Skeletal muscle tissue (tissue), 4 donors: ENCODE measurements around the gene KRT36. TPM values are rescaled to one million over a fixed set of nuclear protein-coding genes. Genes with fewer than 3 reads are reported as not detected.

Source experiments
- H3K27ac ChIP-seq: one replicate; pipeline ENCODE4 v1.7.0; 2013; ENCODE audit warnings: mild to moderate bottlenecking, low read depth, low read length, inconsistent platforms
- H3K27me3 ChIP-seq, 3 donors: one replicate each; pipeline ENCODE4 v1.7.0; 2013; ENCODE audit warnings: low read length in 3 of 3; ENCODE audit not compliant: control insufficient read depth in 3 of 3, insufficient read depth in 3 of 3
- H3K36me3 ChIP-seq, 3 donors: one replicate each; pipeline ENCODE4 v1.7.0; 2013; ENCODE audit warnings: low read length in 3 of 3; ENCODE audit not compliant: control insufficient read depth in 3 of 3, insufficient read depth in 3 of 3
- H3K4me1 ChIP-seq, 3 donors: one replicate each; pipeline ENCODE4 v1.7.0; 2013; ENCODE audit warnings: low read length in 3 of 3, mild to moderate bottlenecking in 3 of 3; ENCODE audit not compliant: control insufficient read depth in 3 of 3, insufficient read depth in 3 of 3
- H3K4me3 ChIP-seq, 3 donors: one replicate each; pipeline ENCODE4 v1.7.0; 2013; ENCODE audit warnings: low read length in 3 of 3
- H3K9ac ChIP-seq, 3 donors: one replicate each; pipeline ENCODE4 v1.7.0; 2013; ENCODE audit warnings: low read length in 3 of 3, mild to moderate bottlenecking in 3 of 3, moderate library complexity in 2 of 3, low read depth in 1 of 3
- H3K9me3 ChIP-seq, 3 donors: one replicate each; pipeline ENCODE4 v1.7.0; 2013; ENCODE audit warnings: low read length in 3 of 3; ENCODE audit not compliant: control insufficient read depth in 3 of 3
- total RNA-seq: library from RNA; depleted of rRNA; stranded (reverse); fragments of >200 nt; gene quantifications from one replicate; pipeline ENCODE4 v1.2.3, GENCODE V29; 2014
- donor health status: Osteomylitis.

Gene KRT36
- not detected for total RNA-seq

GRCh38 chr17:41489531-41489930 lies at the start of gene KRT36:
Gene KRT36, minus strand, starts transcription at chr17:41489910. Its CDS starts 46 bp downstream, at chr17:41489864.
- Histone ChIP-seq H3K27ac (no peak within 1 kb of the TSS), H3K4me1 (peaks cover 6 to 13% (median 10%) of the 10 kb centered on the region in 3 donors), H3K9ac (no peak within 1 kb of the TSS), H3K27me3 (peaks cover 0 to 15% (median 4%) of the 10 kb centered on the region in 3 donors), H3K36me3 (no peaks in the 10 kb centered on the region), H3K9me3 (no peaks in the 10 kb centered on the region), H3K4me3 (no peak within 1 kb of the TSS)

GRCh38 chr17:41539071-41539492 lies 49.4 kb upstream of the KRT36 start:
- H3K9ac ChIP-seq = no peak overlapping the region
- H3K27ac ChIP-seq = no peak overlapping the region
- H3K4me1 ChIP-seq = no peaks in the 10 kb centered on the region
- H3K36me3 ChIP-seq = no peaks in the 10 kb centered on the region
- H3K27me3 ChIP-seq = peaks cover 0 to 29% (median 27%) of the 10 kb centered on the region in 3 donors
- H3K9me3 ChIP-seq = no peaks in the 10 kb centered on the region
- H3K4me3 ChIP-seq = no peak overlapping the region

GRCh38 chr17:41538565-41538991 lies 48.9 kb upstream of the KRT36 start:
- no peak overlapping the region for H3K9ac ChIP-seq

GRCh38 chr17:41537990-41538389 lies 48.3 kb upstream of the KRT36 start:
- no peaks in the 10 kb centered on the region for H3K36me3 ChIP-seq
- no peak overlapping the region for H3K4me3 ChIP-seq
- no peak overlapping the region for H3K9ac ChIP-seq
- H3K27me3 ChIP-seq = peaks cover 0 to 30% (median 29%) of the 10 kb centered on the region in 3 donors
- H3K27ac ChIP-seq = no peak overlapping the region
- H3K4me1 ChIP-seq = no peaks in the 10 kb centered on the region
- no peaks in the 10 kb centered on the region for H3K9me3 ChIP-seq

More at GRCh38 chr17:41538565-41538991, 48.9 kb upstream of the KRT36 start:
- Histone ChIP-seq H3K27me3 (peaks cover 0 to 29% (median 27%) of the 10 kb centered on the region in 3 donors), H3K4me3 (no peak overlapping the region), H3K9me3 (no peaks in the 10 kb centered on the region), H3K4me1 (no peaks in the 10 kb centered on the region), H3K27ac (no peak overlapping the region), H3K36me3 (no peaks in the 10 kb centered on the region)

- Histone ChIP-seq H3K9ac (no peak overlapping the region), H3K27me3 (peaks cover 0 to 30% (median 29%) of the 10 kb centered on the region in 3 donors), H3K36me3 (no peaks in the 10 kb centered on the region), H3K4me3 (no peak overlapping the region), H3K27ac (no peak overlapping the region), H3K4me1 (no peaks in the 10 kb centered on the region), H3K9me3 (no peaks in the 10 kb centered on the region)
Observed at GRCh38 chr17:41537614-41537954, 47.9 kb upstream of the KRT36 start.

GRCh38 chr17:41536741-41537613 lies 47.3 kb upstream of the KRT36 start:
- H3K27me3 ChIP-seq = peaks cover 0 to 36% (median 32%) of the 10 kb centered on the region in 3 donors
- H3K36me3 ChIP-seq = no peaks in the 10 kb centered on the region
- no peaks in the 10 kb centered on the region for H3K4me1 ChIP-seq
- no peak overlapping the region for H3K4me3 ChIP-seq
- H3K27ac ChIP-seq = no peak overlapping the region
- H3K9ac ChIP-seq = no peak overlapping the region
- no peaks in the 10 kb centered on the region for H3K9me3 ChIP-seq

GRCh38 chr17:41535764-41536481 lies 46.2 kb upstream of the KRT36 start:
- Histone ChIP-seq H3K27ac (no peak overlapping the region), H3K4me1 (no peaks in the 10 kb centered on the region), H3K9ac (no peak overlapping the region), H3K9me3 (no peaks in the 10 kb centered on the region), H3K36me3 (no peaks in the 10 kb centered on the region), H3K27me3 (peaks cover 2 to 42% (median 35%) of the 10 kb centered on the region in 3 donors), H3K4me3 (no peak overlapping the region)

- Histone ChIP-seq H3K4me3 (no peak overlapping the region), H3K27me3 (peaks cover 11 to 49% (median 44%) of the 10 kb centered on the region in 3 donors), H3K9ac (no peak overlapping the region), H3K36me3 (no peaks in the 10 kb centered on the region), H3K27ac (no peak overlapping the region), H3K4me1 (no peaks in the 10 kb centered on the region), H3K9me3 (no peaks in the 10 kb centered on the region)
Observed at GRCh38 chr17:41534899-41535546, 45.3 kb upstream of the KRT36 start.

GRCh38 chr17:41533613-41534012 lies 43.9 kb upstream of the KRT36 start:
- Histone ChIP-seq H3K27me3 (peaks cover 22 to 61% (median 51%) of the 10 kb centered on the region in 3 donors), H3K9me3 (no peaks in the 10 kb centered on the region), H3K9ac (no peak overlapping the region), H3K4me1 (no peaks in the 10 kb centered on the region), H3K27ac (no peak overlapping the region), H3K4me3 (no peak overlapping the region), H3K36me3 (no peaks in the 10 kb centered on the region)
